Liver (tissue), 9 donors: ENCODE measurements around the gene TP63. TPM values are rescaled to one million over a fixed set of nuclear protein-coding genes. Genes with fewer than 3 reads are reported as not detected.

Experiments
- DNase-seq: peaks from one replicate; pipeline ENCODE4 v3.0.0-alpha.2; 2017; ENCODE audit warnings: low spot score
- H3K27ac ChIP-seq, 2 donors: one replicate each; pipeline ENCODE4 v1.7.0; 2013; ENCODE audit warnings: inconsistent platforms in 2 of 2, low read length in 2 of 2, control low read depth in 1 of 2, low read depth in 1 of 2, mild to moderate bottlenecking in 1 of 2
- H3K27me3 ChIP-seq, 4 donors: one replicate each; pipeline versions ENCODE4 v1.6.1 to v1.7.0; 2013; ENCODE audit warnings: low read length in 3 of 4, inconsistent platforms in 1 of 4, mild to moderate bottlenecking in 1 of 4, moderate library complexity in 1 of 4; ENCODE audit not compliant: control insufficient read depth in 4 of 4, insufficient read depth in 4 of 4
- H3K36me3 ChIP-seq, 4 donors: one replicate each; pipeline versions ENCODE4 v1.6.1 to v1.7.0; 2013; ENCODE audit warnings: low read length in 3 of 4, mild to moderate bottlenecking in 3 of 4, low read depth in 1 of 4, moderate library complexity in 1 of 4; ENCODE audit not compliant: control insufficient read depth in 4 of 4, insufficient read depth in 3 of 4
- H3K4me1 ChIP-seq, 4 donors: one replicate each; pipeline versions ENCODE4 v1.6.1 to v1.7.0; 2013; ENCODE audit warnings: low read length in 3 of 4, mild to moderate bottlenecking in 3 of 4, moderate library complexity in 1 of 4; ENCODE audit not compliant: control insufficient read depth in 4 of 4, insufficient read depth in 4 of 4
- H3K4me3 ChIP-seq, 3 donors: one replicate each; pipeline versions ENCODE4 v1.6.1 to v1.7.0; 2013; ENCODE audit warnings: low read length in 3 of 3, control low read depth in 1 of 3, low read depth in 1 of 3, mild to moderate bottlenecking in 1 of 3
- H3K9ac ChIP-seq, 2 donors: one replicate each; pipeline ENCODE4 v1.7.0; 2013; ENCODE audit warnings: low read length in 2 of 2, mild to moderate bottlenecking in 2 of 2, moderate library complexity in 2 of 2, control low read depth in 1 of 2, low read depth in 1 of 2
- H3K9me3 ChIP-seq, 4 donors: one replicate each; pipeline versions ENCODE4 v1.6.1 to v1.7.0; 2013; ENCODE audit warnings: low read length in 3 of 4; ENCODE audit not compliant: control insufficient read depth in 4 of 4
- ATF3 ChIP-seq: IDR thresholded peaks from 2 replicates; pipeline ENCODE4 v1.6.1; 2016; ENCODE audit warnings: antibody characterized with exemption
- EGR1 ChIP-seq, 2 donors: IDR thresholded peaks; 2 replicates each; pipeline ENCODE4 v1.6.1; 2016 to 2018; ENCODE audit warnings: antibody characterized with exemption in 2 of 2, low read depth in 2 of 2
- FOXA2 ChIP-seq: IDR thresholded peaks from 2 replicates; pipeline ENCODE4 v1.6.1; 2016; ENCODE audit warnings: antibody characterized with exemption
- GABPA ChIP-seq, 2 donors: IDR thresholded peaks in 1 of 2; conservative IDR thresholded peaks in 1 of 2; 2 replicates each; pipeline ENCODE4 v1.6.1; 2016; ENCODE audit warnings: antibody characterized with exemption in 2 of 2, mild to moderate bottlenecking in 1 of 2, moderate library complexity in 1 of 2
- HNF4A ChIP-seq, 2 donors: conservative IDR thresholded peaks; 2 replicates each; pipeline ENCODE4 v1.6.1; 2016; ENCODE audit warnings: antibody characterized with exemption in 2 of 2, mild to moderate bottlenecking in 2 of 2
- HNF4G ChIP-seq: IDR thresholded peaks from 2 replicates; pipeline ENCODE4 v1.6.1; 2016; ENCODE audit warnings: antibody characterized with exemption
- JUND ChIP-seq, 2 donors: IDR thresholded peaks; 2 replicates each; pipeline ENCODE4 v1.6.1; 2016; ENCODE audit warnings: antibody characterized with exemption in 2 of 2
- MAX ChIP-seq: IDR thresholded peaks from 2 replicates; pipeline ENCODE4 v1.6.1; 2016; ENCODE audit warnings: antibody characterized with exemption
- NR2F2 ChIP-seq: IDR thresholded peaks from 2 replicates; pipeline ENCODE4 v1.6.1; 2016; ENCODE audit warnings: antibody characterized with exemption
- RAD21 ChIP-seq, 2 donors: IDR thresholded peaks; 2 replicates each; pipeline ENCODE4 v1.6.1; 2016; ENCODE audit warnings: antibody characterized with exemption in 2 of 2, mild to moderate bottlenecking in 2 of 2
- RXRA ChIP-seq, 2 donors: IDR thresholded peaks; 2 replicates each; pipeline ENCODE4 v1.6.1; 2017 to 2018; ENCODE audit warnings: antibody characterized with exemption in 2 of 2, mild to moderate bottlenecking in 1 of 2
- SP1 ChIP-seq: IDR thresholded peaks from 2 replicates; pipeline ENCODE4 v1.6.1; 2018; ENCODE audit warnings: antibody characterized with exemption, mild to moderate bottlenecking
- TAF1 ChIP-seq: conservative IDR thresholded peaks from 2 replicates; pipeline ENCODE4 v1.6.1; 2016; ENCODE audit warnings: antibody characterized with exemption, mild to moderate bottlenecking
- ZBTB33 ChIP-seq: IDR thresholded peaks from 2 replicates; pipeline ENCODE4 v1.6.1; 2016; ENCODE audit warnings: antibody characterized with exemption
- WGBS: extraction: QIAGEN DNeasy Blood & Tissue Kit; methylation state at CpG from one replicate; pipeline ENCODE4 v1.1.7; 2013; 5-methylcytosine and 5-hydroxymethylcytosine counted together
- polyA plus RNA-seq, 2 donors: library from polyadenylated mRNA; stranded (reverse) in 1 of 2; unstranded in 1 of 2; fragments of 200-250 nt in 1 of 2; fragments of >200 nt in 1 of 2; fragmentation: Nextera tagmentation in 1 of 2; extraction: Ambion mirVana in 1 of 2; gene quantifications; one replicate each; pipeline versions ENCODE4 v1.2.1 to v1.2.3, GENCODE V29; 2013 to 2015
- total RNA-seq, 2 donors: library from RNA; depleted of rRNA; stranded (reverse); fragments of >200 nt; gene quantifications; one replicate each; pipeline ENCODE4 v1.2.3, GENCODE V29; 2014
- donor health status: healthy.
- donor health status: healthy.
- donor health status: healthy.
- donor health status: healthy.
- donor health status: healthy.

Gene TP63
- total and polyA plus RNA-seq, 4 donors: under 0.01 to 0.08 (median 0.05) TPM; not detected in 1

GRCh38 chr3:189902230-189903186 is 271.3 kb downstream of the TP63 start (continued):
- TF ChIP-seq ZBTB33: no peak
- TF ChIP-seq HNF4A (conservative IDR thresholded peaks at IDR 0.05): no peak
- TF ChIP-seq TAF1: no peak
- TF ChIP-seq RXRA (IDR thresholded peaks at IDR 0.05): no peak
- TF ChIP-seq NR2F2: no peak
- no peak for TF ChIP-seq EGR1 (IDR thresholded peaks at IDR 0.05; ENCODE audit: low read depth in 2 of 2)
- TF ChIP-seq RAD21 (IDR thresholded peaks at IDR 0.05): no peak
- TF ChIP-seq JUND (IDR thresholded peaks at IDR 0.05): no peak

- TF ChIP-seq NR2F2: no peak
- 56% methylated on average over 6 of the region's 6 CpGs for WGBS
- no peak overlapping the region for H3K27ac ChIP-seq
Observed at GRCh38 chr3:189903562-189904250, 272.5 kb downstream of the TP63 start.

GRCh38 chr3:189907803-189908202 is 276.6 kb downstream of the TP63 start:
- 90% methylated on average over 6 of the region's 6 CpGs for WGBS
- Histone ChIP-seq H3K4me1 (no peaks in the 10 kb centered on the region), H3K9ac (no peak overlapping the region), H3K36me3 (no peaks in the 10 kb centered on the region), H3K27me3 (no peaks in the 10 kb centered on the region), H3K27ac (no peak overlapping the region), H3K9me3 (no peaks in the 10 kb centered on the region), H3K4me3 (no peak overlapping the region)
- no peak for DNase-seq
- TF ChIP-seq SP1 (no peak), RXRA (IDR thresholded peaks at IDR 0.05) (no peak), FOXA2 (no peak), TAF1 (no peak), RAD21 (IDR thresholded peaks at IDR 0.05) (no peak), ATF3 (no peak), MAX (no peak), GABPA (IDR thresholded peaks at IDR 0.05 in 1 of 2, conservative IDR thresholded peaks at IDR 0.05 in 1 of 2) (no peak), HNF4A (conservative IDR thresholded peaks at IDR 0.05) (no peak), HNF4G (no peak), JUND (IDR thresholded peaks at IDR 0.05) (no peak)

More at GRCh38 chr3:189903562-189904250, 272.5 kb downstream of the TP63 start:
- Histone ChIP-seq H3K36me3 (no peaks in the 10 kb centered on the region), H3K4me3 (no peak overlapping the region), H3K27me3 (no peaks in the 10 kb centered on the region), H3K9ac (no peak overlapping the region), H3K9me3 (no peaks in the 10 kb centered on the region), H3K4me1 (no peaks in the 10 kb centered on the region)
- no peak for DNase-seq
